Stimulated activated memory B cell treated with anti-CD40 and anti-IgM and Interleukin-4, amounts not matched to agents 10 μg/mL and 1 μg/mL and 100 μg/mL, for 72 hours (primary cell): ENCODE measurements around the gene PDGFA.
A peak's percentile ranks its signal among the peaks of the same experiment; 100 is the strongest.

Experiments
- ATAC-seq: fragments of 150-1000 bp; cut with Tn5 transposase; 2 replicates; pipeline ENCODE4 v1.10.0; 2021
- H3K27ac Mint-ChIP-seq: one replicate; pipeline ENCODE4 v1.8.0; 2022; ENCODE audit warnings: mild to moderate bottlenecking, mixed read lengths
- H3K27me3 Mint-ChIP-seq: one replicate; pipeline ENCODE4 v1.8.0; 2022; ENCODE audit warnings: mixed read lengths
- H3K36me3 Mint-ChIP-seq: one replicate; pipeline ENCODE4 v1.8.0; 2022; ENCODE audit warnings: mixed read lengths
- H3K4me1 Mint-ChIP-seq: one replicate; pipeline ENCODE4 v1.8.0; 2022; ENCODE audit warnings: mixed read lengths
- H3K4me3 Mint-ChIP-seq: one replicate; pipeline ENCODE4 v1.8.0; 2022; ENCODE audit warnings: mild to moderate bottlenecking, moderate library complexity, mixed read lengths
- H3K9me3 Mint-ChIP-seq: one replicate; pipeline ENCODE4 v1.8.0; 2022; ENCODE audit warnings: mixed read lengths

PDGFA gene

GRCh38 chr7:497946-498655, 21.5 kb downstream of the PDGFA start:
- no peaks in the 10 kb centered on the region for H3K27me3 Mint-ChIP-seq
- H3K9me3 Mint-ChIP-seq: no peaks in the 10 kb centered on the region
- no peak for ATAC-seq
- H3K36me3 Mint-ChIP-seq: peaks cover 13% of the 10 kb centered on the region
- H3K4me1 Mint-ChIP-seq: no peaks in the 10 kb centered on the region
- H3K4me3 Mint-ChIP-seq: no peak overlapping the region
- no peak overlapping the region for H3K27ac Mint-ChIP-seq

- peaks cover 4% of the 10 kb centered on the region for H3K27me3 Mint-ChIP-seq
- no peak for ATAC-seq
- no peak overlapping the region for H3K4me3 Mint-ChIP-seq
- H3K4me1 Mint-ChIP-seq: no peaks in the 10 kb centered on the region
- H3K9me3 Mint-ChIP-seq: no peaks in the 10 kb centered on the region
- no peak overlapping the region for H3K27ac Mint-ChIP-seq
- H3K36me3 Mint-ChIP-seq: peaks cover 13% of the 10 kb centered on the region
Observed at GRCh38 chr7:497346-497745, 22.3 kb downstream of the PDGFA start.

DNA sequence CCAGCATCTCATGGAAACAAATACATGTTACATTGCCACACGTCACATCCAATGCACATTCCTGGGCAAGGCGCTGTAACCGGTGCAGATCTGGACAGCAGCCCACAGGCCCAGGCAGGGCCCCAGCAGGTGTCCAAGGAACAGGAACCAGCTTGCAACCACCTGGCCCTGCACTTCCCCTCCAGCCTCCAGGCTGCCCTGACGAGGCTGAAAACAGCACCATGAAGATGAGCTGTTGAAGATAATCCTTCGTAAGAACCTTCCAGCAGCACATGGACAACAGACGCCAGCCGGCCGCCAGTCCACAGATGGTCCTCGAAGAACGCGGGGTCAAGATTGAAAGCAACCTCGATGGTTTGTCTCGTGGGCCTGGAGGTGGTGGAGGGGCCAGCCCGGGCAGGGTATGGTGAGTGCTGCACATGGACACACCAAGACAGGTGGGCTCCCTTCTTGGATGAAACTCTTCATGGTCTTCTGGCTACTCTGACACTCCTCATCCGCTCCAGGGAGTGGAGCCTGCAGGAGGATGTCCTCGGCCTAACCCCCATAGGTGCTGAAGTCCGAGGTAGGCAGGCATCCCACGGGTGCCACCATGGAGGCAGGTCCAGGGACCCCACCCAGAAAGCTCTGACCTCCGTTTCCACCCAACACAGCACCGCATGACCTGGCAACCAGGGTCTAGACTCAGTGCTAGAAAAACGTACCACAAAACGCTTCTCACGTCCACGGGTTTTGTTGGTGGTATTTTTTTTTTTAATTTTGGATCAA, 22.9 kb downstream of the PDGFA start:
- H3K9me3 Mint-ChIP-seq: no peaks in the 10 kb centered on the region
- H3K27me3 Mint-ChIP-seq: peaks cover 8% of the 10 kb centered on the region
- H3K4me3 Mint-ChIP-seq: no peak overlapping the region
- no peak for ATAC-seq
- H3K4me1 Mint-ChIP-seq: no peaks in the 10 kb centered on the region
- no peak overlapping the region for H3K27ac Mint-ChIP-seq
- peaks cover 13% of the 10 kb centered on the region for H3K36me3 Mint-ChIP-seq

GRCh38 chr7:495761-496321, 23.8 kb downstream of the PDGFA start:
- Mint-ChIP-seq H3K4me1 (no peaks in the 10 kb centered on the region), H3K27ac (no peak overlapping the region), H3K36me3 (peaks cover 13% of the 10 kb centered on the region), H3K9me3 (no peaks in the 10 kb centered on the region), H3K27me3 (peaks cover 8% of the 10 kb centered on the region), H3K4me3 (no peak overlapping the region)
- no peak for ATAC-seq

DNA sequence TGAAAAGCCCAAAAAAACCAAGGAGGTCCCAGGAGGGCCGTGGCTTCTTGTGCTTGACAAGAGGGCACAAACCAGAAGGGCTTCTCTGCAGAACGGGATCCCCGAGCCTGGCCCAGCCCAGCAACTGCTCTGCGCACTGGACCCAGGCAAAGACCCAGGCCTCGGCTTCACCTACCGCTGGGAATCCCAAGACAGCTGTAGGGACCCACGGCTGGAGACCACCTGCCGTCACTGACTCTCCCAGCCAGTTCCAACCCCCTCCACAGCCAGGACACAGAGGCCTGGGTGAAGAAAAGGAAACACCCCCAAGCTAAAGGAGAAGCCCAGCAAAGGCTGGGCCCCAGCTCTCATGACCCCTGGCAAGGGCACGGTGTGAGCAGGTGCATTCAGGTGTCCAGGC, 24.3 kb downstream of the PDGFA start:
- Mint-ChIP-seq H3K27me3 (peaks cover 8% of the 10 kb centered on the region), H3K36me3 (peaks cover 13% of the 10 kb centered on the region), H3K27ac (no peak overlapping the region), H3K9me3 (no peaks in the 10 kb centered on the region), H3K4me3 (no peak overlapping the region), H3K4me1 (peaks cover 3% of the 10 kb centered on the region)
- ATAC-seq: no peak

GRCh38 chr7:494906-495305, 24.7 kb downstream of the PDGFA start:
- peaks cover 10% of the 10 kb centered on the region for H3K36me3 Mint-ChIP-seq
- no peak for ATAC-seq
- peaks cover 8% of the 10 kb centered on the region for H3K27me3 Mint-ChIP-seq
- H3K4me3 Mint-ChIP-seq: no peak overlapping the region
- H3K27ac Mint-ChIP-seq: no peak overlapping the region
- peaks cover 6% of the 10 kb centered on the region for H3K4me1 Mint-ChIP-seq
- no peaks in the 10 kb centered on the region for H3K9me3 Mint-ChIP-seq

- H3K4me3 Mint-ChIP-seq: no peak overlapping the region
- no peak overlapping the region for H3K27ac Mint-ChIP-seq
- ATAC-seq: no peak
Observed at GRCh38 chr7:494259-494687, 25.4 kb downstream of the PDGFA start.

DNA sequence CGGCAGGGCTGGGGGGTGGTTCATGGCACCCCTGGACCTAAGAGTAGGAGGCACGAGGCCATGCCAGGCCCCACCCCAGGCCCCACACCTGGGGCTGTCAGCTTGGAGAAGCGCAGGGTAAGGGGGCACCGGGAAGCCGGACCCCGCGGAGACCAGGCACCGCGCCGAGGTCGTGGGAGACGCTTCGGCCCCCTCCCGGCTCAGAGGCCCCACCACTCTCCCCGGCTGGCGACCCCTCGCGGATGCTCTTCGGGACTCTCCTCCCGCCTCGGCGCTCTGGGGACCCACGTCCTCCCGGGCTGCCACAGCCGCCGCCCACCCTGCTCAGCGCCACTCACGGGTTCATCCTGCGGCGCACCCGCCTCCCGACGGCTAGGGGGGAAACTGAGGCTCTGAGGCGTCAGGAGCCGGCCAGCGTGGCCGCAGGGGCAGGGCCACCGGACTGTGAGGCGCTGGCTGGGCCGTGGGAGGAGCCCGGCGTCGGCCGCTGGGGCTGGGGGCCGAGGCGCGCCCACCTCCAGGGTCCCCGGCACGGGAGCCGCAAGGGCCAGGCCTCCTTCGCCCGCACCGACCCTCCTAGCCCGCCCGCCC, 25.9 kb downstream of the PDGFA start:
- H3K36me3 Mint-ChIP-seq: peaks cover 5% of the 10 kb centered on the region
- no peaks in the 10 kb centered on the region for H3K9me3 Mint-ChIP-seq
- no peak overlapping the region for H3K4me3 Mint-ChIP-seq
- H3K27me3 Mint-ChIP-seq: peaks cover 10% of the 10 kb centered on the region
- no peak for ATAC-seq
- peaks cover 6% of the 10 kb centered on the region for H3K4me1 Mint-ChIP-seq
- no peak overlapping the region for H3K27ac Mint-ChIP-seq

More at GRCh38 chr7:494259-494687, 25.4 kb downstream of the PDGFA start:
- peaks cover 5% of the 10 kb centered on the region for H3K36me3 Mint-ChIP-seq
- H3K9me3 Mint-ChIP-seq: no peaks in the 10 kb centered on the region
- H3K4me1 Mint-ChIP-seq: peaks cover 6% of the 10 kb centered on the region
- peaks cover 8% of the 10 kb centered on the region for H3K27me3 Mint-ChIP-seq

GRCh38 chr7:492714-493065, 27.0 kb downstream of the PDGFA start:
- Mint-ChIP-seq H3K9me3 (no peaks in the 10 kb centered on the region), H3K27ac (no peak overlapping the region), H3K4me3 (no peak overlapping the region), H3K36me3 (no peaks in the 10 kb centered on the region), H3K4me1 (peaks cover 6% of the 10 kb centered on the region), H3K27me3 (peaks cover 20% of the 10 kb centered on the region)
- no peak for ATAC-seq

GRCh38 chr7:491958-492713, 27.5 kb downstream of the PDGFA start:
- no peak overlapping the region for H3K27ac Mint-ChIP-seq
- no peak for ATAC-seq
- H3K27me3 Mint-ChIP-seq: peaks cover 21% of the 10 kb centered on the region
- peaks cover 6% of the 10 kb centered on the region for H3K4me1 Mint-ChIP-seq
- no peak overlapping the region for H3K4me3 Mint-ChIP-seq
- no peaks in the 10 kb centered on the region for H3K36me3 Mint-ChIP-seq
- no peaks in the 10 kb centered on the region for H3K9me3 Mint-ChIP-seq

DNA sequence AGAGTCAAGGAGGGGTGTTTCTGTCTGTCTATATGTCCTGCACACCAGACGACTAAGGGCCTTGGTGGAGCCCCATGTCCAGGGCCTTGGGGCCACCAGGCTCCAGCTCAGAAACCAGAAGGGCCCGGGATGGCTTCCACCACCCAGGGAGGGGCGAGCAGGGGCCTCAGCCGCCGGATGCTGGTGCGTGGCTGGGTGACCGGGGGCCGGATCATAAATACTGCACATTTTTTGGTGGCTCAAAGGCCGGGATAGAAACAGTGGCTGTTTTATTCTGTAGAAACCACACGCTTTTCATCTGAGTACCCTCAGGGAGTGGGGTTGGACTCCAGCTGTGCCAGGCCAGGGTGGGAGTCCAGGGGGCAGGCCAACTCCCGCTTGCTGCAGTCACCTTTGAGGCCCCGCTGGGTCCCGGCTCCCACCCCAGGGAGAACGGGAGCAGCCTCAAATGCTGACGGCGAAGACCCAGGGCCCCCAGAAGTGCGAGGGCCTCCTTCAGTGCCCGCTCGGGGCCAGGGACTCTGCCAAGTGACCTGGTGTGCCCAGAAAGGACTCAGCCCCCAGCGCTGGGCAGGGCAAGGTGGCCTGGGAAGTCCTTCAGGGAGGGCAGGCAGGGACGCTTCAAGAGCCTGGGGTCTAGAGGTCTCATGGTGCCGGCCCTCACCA, 28.2 kb downstream of the PDGFA start:
- Mint-ChIP-seq H3K9me3 (no peaks in the 10 kb centered on the region), H3K4me3 (no peak overlapping the region), H3K36me3 (no peaks in the 10 kb centered on the region), H3K4me1 (peaks cover 6% of the 10 kb centered on the region), H3K27me3 (peaks cover 24% of the 10 kb centered on the region), H3K27ac (no peak overlapping the region)
- ATAC-seq: peak; percentile 9

DNA sequence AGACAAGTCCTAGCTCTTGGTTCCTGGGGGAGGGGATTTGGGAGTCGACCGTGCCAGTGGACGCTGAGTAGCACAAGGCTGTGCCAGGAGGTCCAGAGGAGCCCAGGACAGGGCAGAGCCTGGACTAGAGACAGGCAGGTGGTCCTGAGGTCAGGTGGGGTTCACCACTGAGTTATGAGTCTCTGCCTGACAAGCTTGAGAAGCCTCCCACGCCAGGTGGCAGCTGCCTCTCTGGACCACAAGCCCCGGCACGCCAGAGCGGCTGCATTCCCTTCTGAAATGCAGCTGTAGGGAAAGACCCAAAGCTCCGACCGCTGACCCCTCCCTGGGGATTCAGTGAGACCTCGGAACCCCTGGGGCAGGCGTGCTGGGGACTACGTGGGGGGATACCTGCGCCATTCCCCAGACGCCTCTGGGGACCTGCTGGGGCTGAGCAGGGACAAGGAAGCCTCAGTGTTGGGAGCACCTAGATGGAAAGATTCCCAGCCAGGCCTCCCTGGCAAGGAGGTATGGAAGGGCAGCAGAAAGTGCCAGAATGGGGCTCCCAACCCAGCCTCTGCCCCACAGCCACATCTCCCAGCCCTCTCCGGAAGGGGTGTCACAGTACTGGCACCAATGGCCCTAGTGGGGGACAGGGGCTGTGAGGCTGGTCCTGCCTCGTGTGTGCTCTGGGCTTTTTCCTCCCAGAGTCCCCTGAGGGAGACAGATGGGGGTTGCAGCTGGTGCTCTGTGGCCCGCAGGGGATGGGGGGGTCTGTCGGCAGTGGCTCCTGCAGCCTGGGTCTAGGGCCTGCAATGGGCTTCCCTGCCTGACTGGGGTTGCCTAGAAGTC, 29.0 kb downstream of the PDGFA start:
- peaks cover 30% of the 10 kb centered on the region for H3K27me3 Mint-ChIP-seq
- ATAC-seq: peak; percentile 14
- no peaks in the 10 kb centered on the region for H3K9me3 Mint-ChIP-seq
- no peak overlapping the region for H3K4me3 Mint-ChIP-seq
- peaks cover 6% of the 10 kb centered on the region for H3K4me1 Mint-ChIP-seq
- H3K27ac Mint-ChIP-seq: no peak overlapping the region
- no peaks in the 10 kb centered on the region for H3K36me3 Mint-ChIP-seq

GRCh38 chr7:489876-490275, 29.8 kb downstream of the PDGFA start:
- no peak for ATAC-seq
- no peak overlapping the region for H3K4me3 Mint-ChIP-seq
- peaks cover 6% of the 10 kb centered on the region for H3K4me1 Mint-ChIP-seq
- no peaks in the 10 kb centered on the region for H3K9me3 Mint-ChIP-seq
- H3K27ac Mint-ChIP-seq: no peak overlapping the region
- H3K36me3 Mint-ChIP-seq: no peaks in the 10 kb centered on the region
- H3K27me3 Mint-ChIP-seq: peaks cover 30% of the 10 kb centered on the region

DNA sequence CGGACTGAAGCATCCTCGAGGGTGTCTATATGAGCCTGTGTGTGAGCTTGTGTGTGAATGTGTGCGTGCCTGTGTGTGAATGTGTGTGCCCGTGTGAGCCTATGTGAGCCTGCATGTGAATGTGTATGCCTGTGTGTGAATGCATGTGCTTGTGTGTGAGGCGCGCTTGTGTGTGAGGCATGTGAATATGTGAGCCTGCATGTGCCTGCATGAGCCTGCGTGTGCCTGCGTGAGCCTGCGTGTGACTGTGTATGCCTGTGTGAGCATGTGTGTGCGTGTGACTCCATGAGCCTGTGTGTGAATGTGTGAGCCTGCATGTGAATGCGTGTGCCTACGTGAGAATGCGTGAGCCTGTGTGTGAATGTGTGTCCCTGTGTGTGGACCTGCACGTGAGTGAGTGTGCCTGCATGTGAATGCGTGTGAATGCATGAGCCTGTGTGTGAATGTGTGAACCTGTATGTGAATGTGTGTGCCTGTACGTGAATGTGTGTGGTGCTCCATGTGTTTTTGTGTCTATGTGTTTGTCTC, 33.4 kb downstream of the PDGFA start:
- no peak overlapping the region for H3K4me3 Mint-ChIP-seq
- peaks cover 6% of the 10 kb centered on the region for H3K4me1 Mint-ChIP-seq
- peaks cover 9% of the 10 kb centered on the region for H3K36me3 Mint-ChIP-seq
- H3K27me3 Mint-ChIP-seq: peaks cover 40% of the 10 kb centered on the region
- no peak for ATAC-seq
- H3K27ac Mint-ChIP-seq: no peak overlapping the region
- peaks cover 11% of the 10 kb centered on the region for H3K9me3 Mint-ChIP-seq
